ENCODE results near the gene FAF1. TPM values are rescaled to one million over a fixed set of nuclear protein-coding genes. Genes with fewer than 3 reads are reported as not detected.

Gene FAF1
- total and polyA plus RNA-seq, 8 donors = 20.1 to 144 (median 27.4) TPM

DNA sequence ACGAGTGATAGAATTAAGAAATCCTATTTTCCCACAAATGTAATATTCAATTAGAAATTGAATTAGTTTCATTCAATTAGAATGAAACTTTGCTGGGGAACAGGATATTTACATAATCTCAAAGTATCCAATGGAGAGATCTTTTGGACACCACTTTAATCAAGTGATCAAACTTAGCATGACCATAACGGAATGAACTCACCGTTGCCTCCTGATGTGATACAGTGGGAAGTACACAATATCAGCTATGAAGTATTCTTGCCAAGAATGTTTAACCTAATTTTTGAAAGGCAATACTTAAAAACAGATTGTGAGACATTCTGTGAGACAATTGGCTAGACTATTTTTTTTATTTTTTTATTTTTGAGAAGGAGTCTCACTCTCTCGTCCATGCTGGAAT, 26.6 kb upstream of the FAF1 start:
- H3K36me3 ChIP-seq = no peaks in the 10 kb centered on the region
- H3K27me3 ChIP-seq = peaks cover 0 to 6% (median 0%) of the 10 kb centered on the region in 3 donors
- no peak overlapping the region for H3K4me3 ChIP-seq
- TF ChIP-seq, protein P1, sequence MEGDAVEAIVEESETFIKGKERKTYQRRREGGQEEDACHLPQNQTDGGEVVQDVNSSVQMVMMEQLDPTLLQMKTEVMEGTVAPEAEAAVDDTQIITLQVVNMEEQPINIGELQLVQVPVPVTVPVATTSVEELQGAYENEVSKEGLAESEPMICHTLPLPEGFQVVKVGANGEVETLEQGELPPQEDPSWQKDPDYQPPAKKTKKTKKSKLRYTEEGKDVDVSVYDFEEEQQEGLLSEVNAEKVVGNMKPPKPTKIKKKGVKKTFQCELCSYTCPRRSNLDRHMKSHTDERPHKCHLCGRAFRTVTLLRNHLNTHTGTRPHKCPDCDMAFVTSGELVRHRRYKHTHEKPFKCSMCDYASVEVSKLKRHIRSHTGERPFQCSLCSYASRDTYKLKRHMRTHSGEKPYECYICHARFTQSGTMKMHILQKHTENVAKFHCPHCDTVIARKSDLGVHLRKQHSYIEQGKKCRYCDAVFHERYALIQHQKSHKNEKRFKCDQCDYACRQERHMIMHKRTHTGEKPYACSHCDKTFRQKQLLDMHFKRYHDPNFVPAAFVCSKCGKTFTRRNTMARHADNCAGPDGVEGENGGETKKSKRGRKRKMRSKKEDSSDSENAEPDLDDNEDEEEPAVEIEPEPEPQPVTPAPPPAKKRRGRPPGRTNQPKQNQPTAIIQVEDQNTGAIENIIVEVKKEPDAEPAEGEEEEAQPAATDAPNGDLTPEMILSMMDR (IDR thresholded peaks at IDR 0.05) = no peak
- TF ChIP-seq POLR2A (IDR thresholded peaks at IDR 0.05) (no peak), EP300 (IDR thresholded peaks at IDR 0.05) (no peak), POLR2AphosphoS5 (IDR thresholded peaks at IDR 0.05) (no peak)
- intact Hi-C loops (cut with DNase I; ENCODE audit: low total_unique reads) = no loop called here
- no peaks in the 10 kb centered on the region for H3K9me3 ChIP-seq
- DNase-seq = no peak
- no peak overlapping the region for H3K27ac ChIP-seq
- WGBS, 5 donors = 68 to 78% (median 69%) methylated on average over 4 of the region's 4 CpGs
- no peaks in the 10 kb centered on the region for H3K4me1 ChIP-seq

DNA sequence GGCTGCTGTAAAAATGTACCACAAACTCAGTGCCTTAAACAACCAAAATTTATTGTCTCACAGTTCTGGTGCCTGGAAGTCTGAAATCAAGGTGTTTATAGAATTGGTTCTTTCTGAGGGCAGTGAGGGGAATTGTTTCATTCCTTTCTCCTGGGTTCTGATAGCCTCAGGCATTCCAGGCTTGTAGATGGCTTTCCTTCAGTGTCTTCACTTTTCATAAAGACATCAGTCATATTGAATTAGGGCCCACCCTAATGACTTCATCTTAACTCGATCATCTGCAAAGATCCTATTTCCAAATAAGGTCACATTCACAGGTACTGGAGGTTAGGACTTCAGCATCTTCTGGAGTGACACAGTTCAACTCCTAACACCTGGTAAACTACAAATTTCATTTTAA, 25.0 kb upstream of the FAF1 start:
- Histone ChIP-seq H3K36me3 (no peaks in the 10 kb centered on the region), H3K27me3 (peaks cover 0 to 6% (median 0%) of the 10 kb centered on the region in 3 donors), H3K9me3 (no peaks in the 10 kb centered on the region), H3K27ac (no peak overlapping the region), H3K4me3 (no peak overlapping the region), H3K4me1 (no peaks in the 10 kb centered on the region)
- DNase-seq = no peak
- WGBS, 5 donors = 25 to 37% (median 32%) methylated on average over 1 of the region's 1 CpG
- intact Hi-C loops (cut with DNase I; ENCODE audit: low total_unique reads) = no loop called here
- TF ChIP-seq, protein P1 (IDR thresholded peaks at IDR 0.05) = no peak
- TF ChIP-seq EP300 (IDR thresholded peaks at IDR 0.05) (no peak), POLR2A (IDR thresholded peaks at IDR 0.05) (no peak), POLR2AphosphoS5 (IDR thresholded peaks at IDR 0.05) (no peak)

DNA sequence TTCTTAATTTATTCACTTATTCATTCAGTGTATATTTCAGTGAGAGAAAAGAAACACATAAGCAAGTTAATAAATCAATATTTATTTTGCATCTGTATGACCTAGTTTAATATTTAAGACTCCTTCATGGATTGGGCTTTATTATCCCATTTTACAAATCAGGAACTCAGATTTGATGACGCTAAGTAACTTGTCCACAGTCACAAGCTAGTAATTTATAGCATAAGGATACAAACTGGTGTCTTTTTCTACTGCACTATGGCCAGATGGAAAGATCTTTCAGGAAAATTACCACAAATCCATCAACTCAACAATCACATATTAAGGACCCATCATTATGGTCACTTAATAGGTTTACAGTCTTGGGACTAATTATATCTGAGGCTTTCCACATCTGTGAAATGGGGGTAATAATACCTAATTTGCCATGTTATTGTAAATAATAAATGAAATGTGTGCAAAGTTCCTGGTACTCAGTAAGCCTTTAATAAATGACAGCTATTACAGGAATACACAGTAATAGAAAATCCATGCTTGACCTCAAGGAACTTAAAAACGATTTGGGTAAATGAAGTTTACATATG, 23.2 kb upstream of the FAF1 start:
- peaks cover 0 to 16% (median 3%) of the 10 kb centered on the region in 3 donors for H3K27me3 ChIP-seq
- TF ChIP-seq POLR2AphosphoS5 (IDR thresholded peaks at IDR 0.05) = no peak
- TF ChIP-seq, protein P1 (IDR thresholded peaks at IDR 0.05) = no peak
- TF ChIP-seq EP300 (IDR thresholded peaks at IDR 0.05) = no peak
- TF ChIP-seq POLR2A (IDR thresholded peaks at IDR 0.05) = no peak
- no peaks in the 10 kb centered on the region for H3K9me3 ChIP-seq
- intact Hi-C loops (cut with DNase I; ENCODE audit: low total_unique reads) = no loop called here
- 47 to 56% (median 49%) methylated on average over 2 of the region's 2 CpGs for WGBS, 5 donors
- DNase-seq = no peak
- no peak overlapping the region for H3K4me3 ChIP-seq
- H3K36me3 ChIP-seq = no peaks in the 10 kb centered on the region
- no peak overlapping the region for H3K27ac ChIP-seq
- H3K4me1 ChIP-seq = peaks cover 0 to 9% (median 4%) of the 10 kb centered on the region in 4 donors

DNA sequence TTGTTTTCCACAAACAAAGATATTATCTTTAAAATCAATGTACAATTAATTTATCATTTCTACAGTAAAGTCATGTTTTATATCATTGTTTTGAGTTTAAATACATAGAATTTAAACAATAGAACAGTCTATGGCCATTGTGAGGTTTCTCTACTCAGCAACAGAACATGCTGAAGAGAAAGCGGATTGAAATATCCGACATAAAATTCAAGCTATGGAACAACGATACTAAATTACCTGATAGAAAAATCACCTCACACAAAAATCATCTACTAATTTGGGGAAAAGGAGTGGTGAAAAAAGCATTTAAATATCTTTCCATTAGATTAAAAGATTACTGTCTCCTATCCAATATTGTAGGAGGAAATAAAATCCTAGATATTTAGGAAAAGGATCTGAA, 22.5 kb upstream of the FAF1 start:
- no peak overlapping the region for H3K4me3 ChIP-seq
- no peak overlapping the region for H3K27ac ChIP-seq
- peaks cover 0 to 23% (median 6%) of the 10 kb centered on the region in 3 donors for H3K27me3 ChIP-seq
- 86 to 93% (median 90%) methylated on average over 3 of the region's 3 CpGs for WGBS, 5 donors
- peaks cover 0 to 12% (median 6%) of the 10 kb centered on the region in 4 donors for H3K4me1 ChIP-seq
- TF ChIP-seq POLR2A (IDR thresholded peaks at IDR 0.05) = no peak
- TF ChIP-seq, protein P1 (IDR thresholded peaks at IDR 0.05) = no peak
- no peak for TF ChIP-seq EP300 (IDR thresholded peaks at IDR 0.05)
- TF ChIP-seq POLR2AphosphoS5 (IDR thresholded peaks at IDR 0.05) = no peak
- no peaks in the 10 kb centered on the region for H3K9me3 ChIP-seq
- no peak for DNase-seq
- intact Hi-C loops (cut with DNase I; ENCODE audit: low total_unique reads) = no loop called here
- no peaks in the 10 kb centered on the region for H3K36me3 ChIP-seq
